ENCODE results near the gene TBK1.

DNA sequence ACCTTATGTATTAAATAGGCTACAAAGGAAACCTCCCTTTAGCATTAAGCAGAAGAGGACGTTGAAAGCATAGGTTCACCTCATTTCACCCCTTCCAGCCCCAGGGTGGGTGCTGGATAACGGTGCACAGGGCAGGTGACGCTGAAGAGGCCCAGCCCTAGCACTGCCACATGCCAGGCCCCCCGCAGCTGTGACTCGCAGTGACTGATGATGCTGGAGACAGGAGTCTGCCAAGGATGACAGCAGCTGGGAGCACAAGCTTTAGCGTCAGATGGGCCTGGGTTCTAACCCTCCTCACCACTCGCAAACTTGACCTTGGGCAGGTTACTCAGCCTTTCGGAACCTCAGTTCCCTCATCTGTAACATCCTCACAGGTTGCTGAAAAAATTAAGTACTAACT is 76.7 kb downstream of the TBK1 start:
- TF ChIP-seq BACH2 (CRISPR knock-in tag; IDR thresholded peaks at IDR 0.05; ENCODE audit: borderline replicate concordance) (no peak), RARB (CRISPR knock-in tag; IDR thresholded peaks at IDR 0.05) (no peak), POU6F1 (CRISPR knock-in tag; IDR thresholded peaks at IDR 0.05; ENCODE audit: borderline replicate concordance, low read depth) (no peak), ZNF8 (CRISPR knock-in tag; IDR thresholded peaks at IDR 0.05) (no peak), ZFP3 (CRISPR knock-in tag; IDR thresholded peaks at IDR 0.05) (no peak), CSDC2 (CRISPR knock-in tag; IDR thresholded peaks at IDR 0.05) (no peak), CREB5 (CRISPR knock-in tag; IDR thresholded peaks at IDR 0.05; ENCODE audit: low read depth) (no peak), OSR1 (CRISPR knock-in tag; IDR thresholded peaks at IDR 0.05) (no peak)
